Dermis microvascular lymphatic vessel endothelial cell (primary cell): ENCODE results near the gene ARPC1B. TPM values are rescaled to one million over a fixed set of nuclear protein-coding genes. Genes with fewer than 3 reads are reported as not detected.

Experiments used
- DNase-seq, 2 donors: peaks; one replicate each; pipeline versions ENCODE4 v3.0.0 to v3.0.0-alpha.2; 2010; ENCODE audit warnings: low read depth in 2 of 2
- total RNA-seq: library from RNA; depleted of rRNA; stranded (reverse); fragments of >200 nt; gene quantifications from 2 replicates; pipeline ENCODE4 v1.2.1, GENCODE V29; 2014

ARPC1B gene
- total RNA-seq, 1 donor from 2014 or later: 477 TPM

DNA sequence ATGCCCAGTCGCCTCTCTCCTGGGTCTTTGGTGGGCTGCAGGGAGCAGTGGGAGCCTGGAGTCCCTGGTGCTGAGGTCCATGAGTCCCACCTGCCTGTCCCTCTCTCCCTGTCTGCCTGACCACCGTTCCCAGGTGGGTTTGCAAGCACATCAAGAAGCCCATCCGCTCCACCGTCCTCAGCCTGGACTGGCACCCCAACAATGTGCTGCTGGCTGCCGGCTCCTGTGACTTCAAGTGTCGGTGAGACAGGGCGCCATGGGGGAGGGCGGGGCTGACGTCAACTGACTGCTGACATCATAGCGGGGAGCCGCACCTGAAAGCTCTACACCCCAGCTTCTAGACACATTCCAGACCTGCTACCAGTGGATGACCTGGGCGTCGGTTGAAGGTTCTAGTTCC lies 15.2 kb downstream of the ARPC1B start:
- no peak for DNase-seq

DNA sequence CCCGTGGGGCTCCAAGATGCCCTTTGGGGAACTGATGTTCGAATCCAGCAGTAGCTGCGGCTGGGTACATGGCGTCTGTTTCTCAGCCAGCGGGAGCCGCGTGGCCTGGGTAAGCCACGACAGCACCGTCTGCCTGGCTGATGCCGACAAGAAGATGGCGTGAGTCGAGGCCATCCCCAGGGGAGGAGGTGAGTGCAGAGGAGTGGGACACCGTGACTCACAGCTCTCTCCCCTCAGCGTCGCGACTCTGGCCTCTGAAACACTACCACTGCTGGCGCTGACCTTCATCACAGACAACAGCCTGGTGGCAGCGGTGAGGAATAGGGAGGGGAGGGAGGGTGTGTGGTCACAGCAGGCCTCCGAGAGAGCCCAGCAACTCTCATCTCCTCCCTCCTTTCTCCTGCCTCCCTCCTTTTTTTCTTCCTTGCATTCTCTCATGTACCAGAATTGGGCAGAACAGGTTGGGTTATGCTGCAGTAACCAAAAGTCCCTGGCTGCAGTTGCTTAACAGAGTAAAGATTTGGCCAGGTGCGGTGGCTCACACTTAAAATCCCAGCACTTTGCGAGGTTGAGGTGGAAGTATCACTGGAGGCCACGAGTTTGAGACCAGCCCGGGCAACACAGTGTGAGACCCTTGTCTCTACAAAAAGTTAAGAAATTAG lies 16.5 kb downstream of the ARPC1B start:
- DNase-seq: no peak

DNA sequence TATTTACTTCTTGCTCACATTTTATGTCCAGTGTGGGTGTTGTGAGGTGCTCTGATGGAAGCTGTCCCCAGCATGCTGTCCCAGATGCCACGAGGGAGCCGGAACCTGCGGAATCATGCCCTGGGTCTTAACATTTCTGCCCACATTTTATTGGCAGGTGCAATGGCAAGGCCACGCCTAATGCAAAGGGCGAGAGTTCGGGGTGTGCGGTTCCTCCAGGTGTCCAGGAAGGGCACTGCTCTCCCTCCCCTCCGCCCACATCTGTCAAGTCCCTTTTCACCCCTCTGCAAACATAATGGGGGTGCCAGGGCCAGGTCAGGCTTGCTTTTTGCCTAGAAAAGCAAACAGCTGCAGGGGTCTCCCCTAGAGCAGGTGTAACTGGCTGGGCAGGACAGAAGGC lies 17.5 kb downstream of the ARPC1B start:
- DNase-seq: no peak

DNA sequence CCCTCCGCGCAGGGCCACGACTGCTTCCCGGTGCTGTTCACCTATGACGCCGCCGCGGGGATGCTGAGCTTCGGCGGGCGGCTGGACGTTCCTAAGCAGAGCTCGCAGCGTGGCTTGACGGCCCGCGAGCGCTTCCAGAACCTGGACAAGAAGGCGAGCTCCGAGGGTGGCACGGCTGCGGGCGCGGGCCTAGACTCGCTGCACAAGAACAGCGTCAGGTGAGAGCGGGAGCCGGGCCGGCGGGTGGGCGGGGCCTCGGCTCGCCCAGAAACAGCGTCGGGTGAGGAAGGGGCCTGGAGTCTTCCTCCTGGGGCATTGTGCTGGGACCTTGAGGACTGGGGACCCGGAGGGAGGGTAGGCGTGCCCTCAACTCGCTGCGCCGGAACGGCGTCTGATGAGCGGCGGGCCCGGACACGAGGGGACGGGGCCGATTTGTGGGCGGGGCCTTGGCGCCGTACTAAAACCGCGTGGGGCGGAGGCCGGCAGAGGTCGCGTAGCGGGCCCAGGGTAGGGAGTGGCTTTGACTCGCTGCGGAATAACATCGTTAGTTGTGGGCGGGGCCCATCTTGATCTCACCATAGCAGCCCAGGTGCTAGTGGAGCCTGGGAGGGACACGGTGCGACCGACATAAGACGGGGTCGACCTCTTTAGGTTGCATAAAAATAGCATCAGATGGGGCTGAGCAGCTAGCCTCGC lies 18.3 kb downstream of the ARPC1B start:
- peak in 1 of 2 donors; percentile 68 for DNase-seq

DNA sequence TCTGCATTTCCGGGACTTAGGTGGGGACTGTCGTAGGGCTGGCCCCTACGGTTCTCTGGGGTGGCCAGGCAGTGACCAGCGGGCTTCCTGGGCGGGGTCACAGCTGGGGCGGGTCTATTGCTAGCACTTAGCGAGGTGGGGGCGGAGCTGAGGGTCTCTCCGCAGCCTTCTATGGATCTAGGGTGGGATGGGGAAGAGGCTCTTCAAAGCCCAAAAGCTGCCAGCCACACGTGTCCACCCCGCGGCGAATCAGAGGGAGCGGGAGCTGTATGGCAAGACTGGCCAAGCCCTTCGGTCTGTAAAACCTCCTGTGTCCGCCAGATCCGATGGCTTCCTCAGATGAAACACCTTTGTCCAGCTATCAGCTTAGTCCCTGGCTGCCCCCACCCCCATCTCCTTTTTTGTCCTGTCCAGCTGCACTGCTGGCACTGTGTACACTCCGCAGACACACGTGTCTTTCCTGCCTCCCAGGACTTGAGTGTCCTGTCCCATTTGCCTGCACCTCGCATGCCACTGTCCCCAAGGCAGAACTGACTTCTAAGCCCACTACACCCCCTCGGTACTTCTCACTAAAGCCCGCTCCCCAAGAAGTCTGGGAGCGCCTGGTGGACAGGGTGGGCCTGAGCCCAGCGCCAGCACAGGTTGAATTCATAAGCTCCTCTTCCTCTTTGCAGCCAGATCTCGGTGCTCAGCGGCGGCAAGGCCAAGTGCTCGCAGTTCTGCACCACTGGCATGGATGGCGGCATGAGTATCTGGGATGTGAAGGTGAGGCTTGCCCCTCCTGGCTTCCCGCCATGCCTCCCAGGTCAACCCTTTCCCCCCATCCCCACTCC lies 19.0 kb downstream of the ARPC1B start:
- DNase-seq: no peak

DNA sequence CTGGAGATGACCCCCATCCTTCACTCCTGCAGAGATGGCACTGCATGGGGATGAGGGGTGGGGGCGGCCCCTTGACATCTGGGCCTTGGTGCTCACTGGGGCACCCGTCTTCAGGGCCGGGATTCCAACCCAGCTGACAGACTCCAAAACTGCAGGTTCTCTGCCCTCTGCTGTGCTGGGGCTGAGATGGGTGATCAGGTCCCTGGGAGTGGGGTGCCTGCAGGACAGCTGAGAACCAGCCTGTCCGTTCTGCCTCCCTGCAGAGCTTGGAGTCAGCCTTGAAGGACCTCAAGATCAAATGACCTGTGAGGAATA lies 19.6 kb downstream of the ARPC1B start:
- no peak for DNase-seq

DNA sequence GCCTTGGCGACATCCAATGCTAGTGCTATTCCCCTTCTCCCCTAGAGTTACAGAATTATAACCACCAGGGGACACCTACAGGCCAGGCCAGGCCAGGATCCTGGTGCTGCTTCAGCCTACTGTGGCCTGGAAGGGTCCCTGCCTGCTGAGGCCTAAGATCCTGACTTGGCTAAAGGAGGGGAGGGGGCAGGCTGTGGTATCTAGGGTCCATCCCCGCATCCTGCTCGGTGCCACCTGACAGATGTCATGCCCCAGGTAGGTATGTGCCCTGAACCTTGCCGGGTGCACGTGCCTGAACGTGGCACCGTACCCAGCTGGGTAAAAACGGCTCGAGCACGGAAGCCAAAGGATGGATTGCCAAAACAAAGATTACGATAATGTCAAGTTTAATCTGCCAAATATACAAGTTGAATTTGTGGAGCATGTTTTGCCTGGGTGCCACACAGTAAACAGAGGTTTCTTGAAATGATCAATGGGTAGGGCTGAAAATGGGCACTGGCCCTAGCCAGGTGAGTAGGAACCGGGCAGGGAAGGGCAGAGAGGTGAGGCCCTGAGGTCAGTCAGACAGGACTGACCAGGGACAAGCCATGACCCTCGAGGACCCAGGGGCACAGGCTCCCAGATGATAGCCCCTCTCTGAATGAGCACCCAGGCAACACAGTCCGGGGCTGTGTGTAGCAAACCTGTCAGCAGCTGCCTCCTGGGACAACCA lies 21.2 kb downstream of the ARPC1B start:
- no peak for DNase-seq

DNA sequence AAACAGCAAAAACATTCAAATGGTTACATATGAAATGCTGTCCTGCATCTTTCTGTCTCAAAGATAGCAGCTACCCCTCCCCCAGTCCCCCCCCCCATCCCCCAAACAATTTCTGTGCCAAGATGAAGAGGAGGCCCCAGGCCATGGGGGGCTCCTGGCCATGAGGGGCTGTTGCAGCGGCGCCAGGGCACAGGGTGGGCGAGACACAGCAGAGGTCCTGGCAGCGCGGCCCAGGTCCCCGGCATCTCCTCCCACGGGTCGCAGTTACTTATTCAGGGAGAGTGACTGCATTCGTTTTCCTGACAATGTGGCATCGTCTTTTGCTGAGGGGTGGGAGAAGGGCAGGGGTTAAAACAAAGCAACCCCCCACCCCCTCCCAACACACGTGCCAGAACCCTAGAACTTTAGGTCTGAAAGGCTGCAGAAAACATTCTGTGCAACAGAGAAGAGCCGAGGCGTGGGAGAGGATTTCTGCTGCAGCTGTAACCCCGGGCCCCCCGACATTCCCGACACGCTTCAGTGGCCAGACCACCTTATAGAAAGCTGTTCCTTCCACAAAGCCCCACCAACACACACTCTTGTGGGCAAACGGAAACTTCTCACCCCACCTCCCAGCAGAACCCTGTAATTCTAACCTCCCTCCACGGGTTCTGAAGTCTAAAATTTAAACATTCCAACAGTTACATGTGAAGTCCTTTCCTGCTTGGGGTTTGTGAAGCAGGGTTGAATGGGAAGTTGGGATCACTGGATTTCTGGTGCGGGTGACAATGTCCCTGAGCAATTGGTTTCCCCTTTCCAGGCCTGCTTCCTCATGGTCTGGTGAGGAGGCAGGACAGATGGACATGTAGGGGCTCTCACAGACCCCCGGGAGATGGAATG lies 22.1 kb downstream of the ARPC1B start:
- DNase-seq: no peak

DNA sequence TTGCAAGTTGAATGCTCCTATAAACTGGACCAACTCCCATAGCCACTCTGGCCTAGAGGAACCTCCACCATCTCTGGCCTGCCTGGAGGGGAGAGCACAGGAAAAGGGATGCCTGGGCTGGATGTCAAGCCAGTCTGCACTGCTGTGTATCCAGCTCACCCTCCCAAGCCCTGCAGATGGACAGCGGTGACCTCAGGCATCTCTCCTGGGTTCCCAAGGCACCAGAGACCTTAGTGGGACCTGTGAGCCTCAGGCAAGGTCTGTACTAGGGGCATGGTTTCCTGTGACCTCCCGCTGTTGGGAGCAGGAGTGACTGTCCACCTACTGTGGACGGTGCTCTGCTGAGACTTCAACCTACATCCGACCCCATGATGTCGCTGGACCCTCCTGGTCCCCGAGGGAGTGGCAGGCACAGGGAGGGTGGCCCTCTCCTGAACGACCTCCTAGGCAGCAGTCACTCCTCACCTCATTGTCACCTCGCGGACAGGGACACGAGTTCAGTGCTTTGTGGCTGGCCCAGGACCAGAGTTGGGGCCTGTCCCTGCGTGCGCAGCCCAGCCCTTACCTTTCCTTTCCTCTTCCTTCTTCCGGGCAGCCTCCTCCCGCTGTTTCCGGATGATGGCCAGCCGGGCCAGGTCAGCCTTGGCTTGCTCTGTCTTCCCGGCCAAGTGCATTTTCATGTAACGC lies 22.9 kb downstream of the ARPC1B start:
- DNase-seq: no peak

DNA sequence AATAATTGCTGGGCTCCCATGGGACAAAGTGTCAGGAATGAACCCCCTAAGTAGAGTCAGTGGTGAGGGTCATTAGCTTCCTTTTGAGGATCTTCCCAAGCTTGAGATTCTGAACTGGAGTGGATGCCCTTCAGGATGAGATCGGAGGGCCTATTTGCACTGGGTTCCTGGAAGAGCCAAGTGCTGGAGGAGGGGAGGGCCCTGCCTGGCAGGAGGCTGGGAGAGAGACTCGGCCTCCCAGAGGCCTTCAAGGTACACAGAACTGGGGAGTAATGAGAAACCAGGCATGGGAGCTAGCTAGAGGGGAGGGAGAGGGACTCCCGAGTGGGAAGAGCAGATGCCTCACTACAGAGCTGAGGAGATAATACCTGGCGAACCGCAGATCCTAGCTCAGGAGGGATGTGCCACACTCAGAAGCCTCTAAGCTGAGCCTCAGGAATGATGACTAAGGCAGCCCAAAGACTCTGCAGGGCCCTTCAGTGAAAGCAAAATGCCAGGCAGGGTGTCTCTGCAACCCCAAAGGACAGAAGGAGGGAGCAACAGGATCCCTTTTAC lies 24.4 kb downstream of the ARPC1B start:
- no peak for DNase-seq

DNA sequence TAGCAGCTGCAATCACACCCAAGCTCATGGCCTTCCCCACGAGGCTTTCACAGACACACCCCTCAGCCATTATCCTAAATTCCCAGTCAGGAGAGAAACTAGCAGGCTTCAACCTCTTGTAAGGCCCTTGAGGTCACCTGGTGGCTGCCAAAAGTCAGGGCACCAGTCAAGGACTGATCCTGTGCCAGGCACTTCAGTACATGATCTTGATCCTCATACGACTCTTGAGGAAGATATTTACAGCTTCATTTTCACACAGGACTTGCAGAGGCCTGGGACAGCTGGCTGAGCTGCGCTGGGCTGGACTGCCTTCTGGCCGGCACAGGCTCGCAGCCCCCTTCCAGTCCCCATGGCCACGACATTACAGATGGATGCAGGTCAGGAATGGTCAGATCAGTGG lies 25.1 kb downstream of the ARPC1B start:
- no peak for DNase-seq

DNA sequence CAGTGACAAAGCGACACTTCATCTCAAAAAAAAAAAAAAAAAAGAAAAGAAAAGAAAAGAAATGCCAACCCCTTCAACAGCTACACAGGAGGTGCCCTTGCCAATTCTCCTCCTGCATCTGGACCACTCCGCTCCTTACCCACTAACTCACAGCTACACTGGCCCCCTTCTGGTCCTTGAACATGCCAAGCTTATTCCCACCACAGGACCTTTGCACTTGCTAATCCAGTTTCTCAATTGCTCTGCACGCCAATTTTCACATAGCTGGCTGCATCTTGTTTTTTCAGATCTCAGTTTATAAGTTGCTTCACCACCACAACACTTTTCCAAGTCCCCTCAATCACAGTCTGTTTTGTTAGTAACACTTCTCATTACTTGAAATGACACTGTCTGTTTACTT lies 28.3 kb downstream of the ARPC1B start:
- DNase-seq: no peak

DNA sequence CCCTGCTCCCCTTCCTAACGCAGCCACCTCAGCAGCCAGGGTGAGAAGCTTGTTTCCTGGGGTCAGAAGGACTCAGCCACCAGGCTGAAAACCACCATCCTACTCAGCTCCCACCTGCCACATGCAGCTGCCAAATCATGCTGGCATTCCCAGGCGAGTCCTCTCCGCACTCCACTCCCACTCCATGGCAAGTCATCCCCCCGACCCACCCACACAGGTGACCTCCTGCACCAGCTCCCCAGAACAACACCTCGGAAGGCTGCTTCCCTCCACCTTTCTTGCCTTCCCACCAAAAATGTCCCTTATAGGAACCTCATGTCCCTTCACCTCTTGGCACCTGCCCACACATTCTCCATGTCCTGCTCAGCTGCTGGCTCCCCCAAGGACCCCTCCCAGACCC lies 29.2 kb downstream of the ARPC1B start:
- DNase-seq: no peak

DNA sequence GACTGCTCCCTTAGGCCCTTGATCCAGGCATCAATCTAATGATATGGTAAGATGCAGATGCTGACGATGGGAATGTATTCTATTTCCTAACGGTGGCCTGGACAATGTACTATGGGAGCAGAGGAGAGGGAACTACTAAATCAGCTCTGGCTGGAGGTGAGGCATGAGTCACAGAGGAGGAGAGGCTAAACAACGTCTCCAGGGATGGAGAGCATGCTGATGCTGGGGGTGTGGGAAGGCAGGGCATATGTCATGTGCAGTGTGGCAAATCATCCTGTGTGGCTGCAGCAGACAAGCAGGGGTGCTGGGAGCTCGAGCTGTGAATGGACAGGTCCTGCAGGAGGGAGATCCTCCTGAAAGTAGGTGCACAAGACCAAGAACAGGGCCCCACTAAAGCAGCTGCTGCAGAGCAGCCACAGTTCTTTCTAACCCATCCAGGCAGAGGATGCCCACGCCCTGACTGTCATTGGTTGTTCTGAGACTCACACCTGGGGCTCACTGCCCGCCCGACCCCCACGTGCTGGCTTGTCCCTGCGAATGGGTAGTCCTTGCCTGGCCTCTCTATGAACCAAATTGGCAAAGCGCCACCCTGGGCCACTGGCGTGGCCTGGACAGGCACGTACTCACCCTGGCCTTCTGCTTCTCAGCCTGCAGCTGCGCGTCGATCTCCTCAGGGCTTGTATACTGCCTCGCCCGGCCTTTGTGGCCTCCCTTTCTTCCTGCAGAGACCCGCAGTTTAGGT lies 29.9 kb downstream of the ARPC1B start:
- no peak for DNase-seq

DNA sequence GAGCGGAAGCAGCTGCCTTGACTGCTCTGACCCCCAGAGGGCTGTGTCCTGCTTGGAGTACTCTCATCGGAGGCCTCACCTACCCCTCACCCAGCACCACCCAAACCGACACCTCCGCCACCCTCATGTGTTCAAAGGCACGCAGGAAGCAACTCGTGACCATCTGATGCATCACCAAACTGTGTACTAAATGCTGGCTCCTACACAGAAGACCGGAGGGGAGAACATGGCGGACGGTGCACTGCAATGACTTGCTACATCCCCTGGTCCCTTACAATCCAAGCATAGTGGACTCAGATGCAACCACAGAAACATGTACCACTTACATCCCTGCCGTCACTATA lies 30.4 kb downstream of the ARPC1B start:
- DNase-seq: no peak

DNA sequence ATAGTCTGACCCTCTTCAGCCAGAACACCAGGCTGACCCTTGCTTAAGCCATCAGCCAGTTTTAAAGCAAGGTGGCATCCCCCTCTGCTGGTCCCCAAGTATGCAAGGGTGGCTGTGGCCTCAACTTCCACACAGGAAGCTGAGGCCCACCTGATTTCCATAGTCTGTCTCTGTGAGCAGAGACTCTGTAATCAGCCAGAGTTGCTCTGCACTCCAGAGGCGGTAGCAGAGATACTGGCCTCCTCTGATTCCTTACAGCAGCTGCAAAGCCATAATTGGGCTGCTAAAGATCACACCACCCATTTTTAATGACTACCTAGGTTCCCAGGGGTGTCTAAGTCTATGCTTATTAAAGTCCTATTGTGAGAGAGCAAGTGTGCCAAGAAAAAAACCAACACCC lies 32.0 kb downstream of the ARPC1B start:
- no peak for DNase-seq

DNA sequence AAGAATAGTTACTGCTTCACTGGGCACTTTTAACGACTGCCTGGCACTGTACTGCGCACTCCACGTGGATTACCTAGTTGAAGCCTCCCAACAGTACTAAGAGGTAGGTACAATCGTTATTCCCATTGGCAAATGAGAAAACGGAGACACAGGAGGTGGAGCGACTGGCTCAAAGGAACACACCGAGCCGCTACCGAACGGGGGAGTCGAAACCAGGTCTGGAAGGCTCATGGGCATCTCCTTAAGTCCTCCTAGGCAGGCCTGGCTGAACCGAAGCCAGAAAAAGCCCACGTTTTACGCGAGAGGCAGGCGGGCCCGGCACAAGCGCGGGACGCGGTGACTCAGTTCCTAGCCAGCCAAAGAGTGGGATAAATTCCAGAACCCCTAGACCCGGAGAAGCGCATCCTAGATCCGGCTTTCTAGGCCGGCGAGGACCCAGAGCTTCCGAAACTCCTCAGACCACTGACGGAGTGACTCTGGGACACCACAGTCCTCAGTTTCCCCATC lies 33.4 kb downstream of the ARPC1B start:
- peak in 1 of 2 donors; percentile 78 for DNase-seq

DNA sequence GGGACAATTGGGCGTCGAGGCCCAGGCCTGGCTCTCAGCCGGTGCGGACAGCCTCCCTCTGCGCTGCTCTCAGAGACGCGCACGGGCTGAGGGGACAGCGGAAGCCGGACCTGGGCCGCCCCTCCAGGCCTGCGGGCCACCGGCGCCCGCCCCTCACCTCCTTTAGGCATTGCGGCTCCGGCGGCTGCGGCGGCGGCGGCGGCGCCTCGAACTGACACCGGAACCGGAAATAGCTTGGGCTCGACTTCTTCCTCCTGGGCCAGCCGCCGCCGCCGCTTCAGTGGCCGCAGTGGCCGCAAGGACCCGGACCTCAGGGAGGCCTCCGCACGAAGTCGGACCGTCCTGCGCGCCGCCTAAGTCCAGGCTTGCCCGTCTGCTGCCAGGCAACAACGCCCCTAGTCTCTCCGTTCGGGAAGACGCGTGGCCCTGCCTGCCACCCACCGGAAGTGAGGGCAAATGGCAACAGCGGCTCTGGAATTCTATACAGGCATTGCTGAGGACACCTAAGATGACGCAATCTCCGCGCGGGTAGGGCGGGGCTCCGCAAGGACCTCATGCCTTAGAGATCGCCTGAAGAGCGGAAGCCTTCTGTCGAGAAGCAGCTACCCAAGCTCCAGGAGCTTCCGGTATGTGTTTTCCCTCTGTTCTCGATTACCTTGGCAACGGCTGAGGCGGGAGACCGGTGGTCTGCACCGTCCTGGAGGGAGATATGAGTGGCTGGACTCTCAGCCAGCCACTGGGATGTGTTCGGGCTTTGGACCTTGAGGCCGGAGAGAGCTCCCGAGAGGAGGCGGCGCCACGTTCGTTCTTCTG lies 34.1 kb downstream of the ARPC1B start, which contains the start of the genes BUD31 and PDAP1:
BUD31 (plus strand) TSS at position 591 of the 813 bp plus-strand sequence. CDS start 2,124 bp downstream, outside the sequence.
PDAP1 (minus strand) TSS at position 219 of the 813 bp plus-strand sequence; CDS start at position 170, 49 bp downstream.
- peak; percentile 80 to 96 for DNase-seq
